K562 (cell line): ENCODE results near the gene SUDS3. TPM values are rescaled to one million over a fixed set of nuclear protein-coding genes. Genes with fewer than 3 reads are reported as not detected.

Experiments
- ATAC-seq: fragments of 200-7000 bp; cut with Tn5 transposase; 3 replicates; pipeline ENCODE4 v1.9.1; 2020; ENCODE audit warnings: moderate library complexity
- BruUV-seq: library from RNA; stranded (reverse); fragments of 400-500 nt; replicated peaks from 2 replicates; lab custom pipeline; 2021; lab: Mats Ljungman, UMichigan
- CTCF ChIA-PET: fragments of 300-600 bp; formaldehyde crosslinking; extraction: SDS; loops from one replicate; lab custom pipeline; 2021; ENCODE audit warnings: low intra/inter-chr PET ratio; lab: Yijun Ruan, JAX
- POLR2A ChIA-PET: fragments of 300-600, 350-650 bp; sonication (Branson Sonifier 250); formaldehyde crosslinking; extraction: SDS; loops from one replicate; lab custom pipeline; 2021; ENCODE audit warnings: antibody characterized with exemption, inconsistent platforms; lab: Yijun Ruan, JAX
- DNase-seq, 4 experiments: peaks; one replicate each; pipeline versions ENCODE4 v3.0.0 to v3.0.0-alpha.2; 2011 to 2018; ENCODE audit warnings: low spot score in 3 of 4, mixed read lengths in 3 of 4; ENCODE audit errors: extremely low read depth in 1 of 4
- FAIRE-seq: peaks from 2 replicates; lab custom pipeline; 2011; peaks lifted over from hg19 to GRCh38; lab: Jason Lieb, UNC
- H2AFZ ChIP-seq: 2 replicates; pipeline ENCODE4 v1.6.0; 2011; ENCODE audit warnings: low read depth, low read length, control low read depth, inconsistent platforms
- H3K27ac ChIP-seq: fragments of 200-600 bp; 3 replicates; pipeline ENCODE4 v1.8.0; 2011; ENCODE audit warnings: low read depth, mild to moderate bottlenecking, control low read depth, inconsistent platforms, low read length, moderate library complexity, mixed read lengths; ENCODE audit errors: extremely low read depth
- H3K27me3 ChIP-seq, 2 experiments: fragments of 300-600 bp in 1 of 2; 2 replicates in 1 of 2; 3 replicates in 1 of 2; pipeline versions ENCODE4 v1.6.0 to v1.8.0; 2011; ENCODE audit warnings: inconsistent platforms in 2 of 2, low read length in 2 of 2, mild to moderate bottlenecking in 1 of 2, mixed read lengths in 1 of 2, moderate library complexity in 1 of 2; ENCODE audit not compliant: control insufficient read depth in 2 of 2, insufficient read depth in 2 of 2
- H3K36me3 ChIP-seq: fragments of 300-600 bp; 3 replicates; pipeline ENCODE4 v1.8.0; 2011; ENCODE audit warnings: mild to moderate bottlenecking, low read length, inconsistent platforms; ENCODE audit not compliant: control insufficient read depth, insufficient read depth
- H3K4me1 ChIP-seq, 2 experiments: fragments of 200-600 bp in 1 of 2; replicated peaks in 1 of 2; 2 replicates in 1 of 2; 3 replicates in 1 of 2; pipeline versions ENCODE4 v1.5.1 to v1.8.0; 2011; ENCODE audit warnings: inconsistent platforms in 2 of 2, low read length in 2 of 2, mild to moderate bottlenecking in 1 of 2, mixed read lengths in 1 of 2, moderate library complexity in 1 of 2; ENCODE audit not compliant: control insufficient read depth in 2 of 2, insufficient read depth in 2 of 2
- H3K4me2 ChIP-seq: 2 replicates; pipeline ENCODE4 v1.6.1; 2011; ENCODE audit warnings: low read length, control low read depth, inconsistent platforms, mixed read lengths; ENCODE audit not compliant: insufficient read depth
- H3K4me3 ChIP-seq: fragments of 200-600 bp; sonication (generic), shearing (Covaris generic); 2 replicates; pipeline ENCODE4 v1.5.1; 2016; ENCODE audit warnings: control low read depth, inconsistent platforms
- H3K79me2 ChIP-seq: fragments of 200-600 bp; 3 replicates; pipeline ENCODE4 v1.8.0; 2011; ENCODE audit warnings: low read length, inconsistent platforms; ENCODE audit not compliant: control insufficient read depth, insufficient read depth
- H3K9ac ChIP-seq, 2 experiments: 2 replicates each; pipeline versions ENCODE4 v1.6.0 to v1.6.1; 2011; ENCODE audit warnings: low read depth in 2 of 2, low read length in 2 of 2, control low read depth in 1 of 2, inconsistent platforms in 1 of 2, mild to moderate bottlenecking in 1 of 2, mixed read lengths in 1 of 2; ENCODE audit not compliant: insufficient read depth in 1 of 2
- H3K9me1 ChIP-seq: one replicate; pipeline ENCODE4 v1.6.0; 2011; ENCODE audit warnings: inconsistent platforms, mild to moderate bottlenecking, low read length, moderate library complexity; ENCODE audit not compliant: control insufficient read depth, insufficient read depth
- H3K9me3 ChIP-seq: replicated peaks from 2 replicates; pipeline ENCODE4 v1.5.1; 2011; ENCODE audit warnings: low read depth, low read length, inconsistent platforms; ENCODE audit not compliant: control insufficient read depth, insufficient read depth
- H4K20me1 ChIP-seq: replicated peaks from 2 replicates; pipeline ENCODE4 v1.6.1; 2011; ENCODE audit warnings: low read length, inconsistent platforms, mixed read lengths; ENCODE audit not compliant: control insufficient read depth, insufficient read depth
- BRD9 ChIP-seq: fragments of 450-650 bp; IDR thresholded peaks from 2 replicates; pipeline ENCODE4 v1.6.1; 2018; ENCODE audit warnings: low read depth; ENCODE audit not compliant: partially characterized antibody
- EP400 ChIP-seq: fragments of 450-650 bp; IDR thresholded peaks from 2 replicates; pipeline ENCODE4 v1.6.1; 2017; ENCODE audit warnings: antibody characterized with exemption, mild to moderate bottlenecking, moderate library complexity
- MTA2 ChIP-seq: fragments of 450-650 bp; IDR thresholded peaks from 2 replicates; pipeline ENCODE4 v1.6.1; 2016; ENCODE audit warnings: low read depth
- NCOA6 ChIP-seq: fragments of 450-650 bp; IDR thresholded peaks from 2 replicates; pipeline ENCODE4 v1.6.1; 2017; ENCODE audit warnings: mild to moderate bottlenecking
- NRF1 ChIP-seq, 2 experiments: fragments of 450-650 bp; IDR thresholded peaks in 1 of 2; conservative IDR thresholded peaks in 1 of 2; 2 replicates each; pipeline ENCODE4 v1.6.1; 2014; ENCODE audit warnings: mild to moderate bottlenecking in 2 of 2
- POLR2G ChIP-seq: fragments of 200-400 bp; formaldehyde crosslinking; IDR thresholded peaks from 2 replicates; pipeline ENCODE4 v1.6.1; 2017; ENCODE audit warnings: low read depth, mild to moderate bottlenecking, antibody characterized with exemption, low read length, moderate library complexity
- SRSF7 ChIP-seq: fragments of 200-400 bp; formaldehyde crosslinking; optimal IDR thresholded peaks from 2 replicates; pipeline ENCODE3; 2017; ENCODE audit warnings: mild to moderate bottlenecking, low read depth, low read length
- STAT5A ChIP-seq: IDR thresholded peaks from 2 replicates; pipeline ENCODE4 v1.6.1; 2012; ENCODE audit warnings: low read length, inconsistent platforms, borderline replicate concordance
- ZKSCAN3 ChIP-seq: fragments of 250-450 bp; sonication (Bioruptor Pico); IDR thresholded peaks from 2 replicates; pipeline ENCODE4 v1.4.0; 2020
- ZNF224 ChIP-seq: sonication (generic); formaldehyde crosslinking; IDR thresholded peaks from 2 replicates; pipeline ENCODE4 v1.8.0; 2022; ENCODE audit warnings: mild to moderate bottlenecking, missing genetic modification reagents
- ZNF583 ChIP-seq: fragments of 250-450 bp; sonication (Bioruptor Pico); IDR thresholded peaks from 2 replicates; pipeline ENCODE4 v1.4.0; 2020
- WGBS: fragments of 100-300 bp; shearing (Covaris generic); methylation state at CpG from one replicate; pipeline ENCODE4 v1.1.6; 2016; ENCODE audit warnings: low coverage, mixed read lengths; ENCODE audit not compliant: insufficient coverage; ENCODE audit errors: missing lambda C conversion rate; 5-methylcytosine and 5-hydroxymethylcytosine counted together
- in situ Hi-C: fragments of 300-500 bp; cut with MboI; formaldehyde crosslinking; loops from 4 replicates; pipeline ENCODE4 v1.15.0; 2018; ENCODE audit warnings: inconsistent platforms, mixed read lengths
- intact Hi-C: fragments of 100-400 bp; cut with micrococcal nuclease; formaldehyde crosslinking; loops from 2 replicates; pipeline ENCODE4 v1.14.2; 2022
- polyA plus RNA-seq, 8 experiments: library from polyadenylated mRNA; depleted of rRNA in 4 of 8; stranded (reverse) in 5 of 8; unstranded in 3 of 8; fragments of >200 nt; fragmentation: Nextera tagmentation in 2 of 8; fragmentation: Illumina TruSeq in 1 of 8; extraction: Ambion mirVana in 2 of 8; extraction: Trizol in 1 of 8; gene quantifications; 2 replicates each; pipeline versions ENCODE4 v1.2.1 to v1.2.3, GENCODE V29; 2011 to 2014; ENCODE audit warnings: inconsistent platforms in 1 of 8, missing spikeins in 1 of 8
- total RNA-seq, 7 experiments: library from RNA; depleted of rRNA in 6 of 7; stranded (reverse); fragments of >200 nt in 6 of 7; fragmentation: Illumina TruSeq in 2 of 7; extraction: Trizol in 2 of 7; gene quantifications; 2 replicates each; pipeline versions ENCODE4 v1.2.1 to v1.2.3, GENCODE V29; 2011 to 2021; ENCODE audit warnings: low replicate concordance in 1 of 7
- TF ChIP-seq, protein P1 (sequence below): fragments of 450-650 bp; IDR thresholded peaks from 2 replicates; pipeline ENCODE4 v1.6.1; 2016; ENCODE audit warnings: borderline replicate concordance
- TF ChIP-seq, protein P2 (sequence below): sonication (generic); formaldehyde crosslinking; IDR thresholded peaks from 2 replicates; pipeline ENCODE4 v1.8.0; 2022; ENCODE audit warnings: mild to moderate bottlenecking, missing genetic modification reagents

SUDS3 gene
- total and polyA plus RNA-seq, 9 of the 15 experiments (the other 6 are each of a cell fraction or from before 2014, with no cell fraction given), result 6.6 to 30.5 (median 23.3) TPM

DNA sequence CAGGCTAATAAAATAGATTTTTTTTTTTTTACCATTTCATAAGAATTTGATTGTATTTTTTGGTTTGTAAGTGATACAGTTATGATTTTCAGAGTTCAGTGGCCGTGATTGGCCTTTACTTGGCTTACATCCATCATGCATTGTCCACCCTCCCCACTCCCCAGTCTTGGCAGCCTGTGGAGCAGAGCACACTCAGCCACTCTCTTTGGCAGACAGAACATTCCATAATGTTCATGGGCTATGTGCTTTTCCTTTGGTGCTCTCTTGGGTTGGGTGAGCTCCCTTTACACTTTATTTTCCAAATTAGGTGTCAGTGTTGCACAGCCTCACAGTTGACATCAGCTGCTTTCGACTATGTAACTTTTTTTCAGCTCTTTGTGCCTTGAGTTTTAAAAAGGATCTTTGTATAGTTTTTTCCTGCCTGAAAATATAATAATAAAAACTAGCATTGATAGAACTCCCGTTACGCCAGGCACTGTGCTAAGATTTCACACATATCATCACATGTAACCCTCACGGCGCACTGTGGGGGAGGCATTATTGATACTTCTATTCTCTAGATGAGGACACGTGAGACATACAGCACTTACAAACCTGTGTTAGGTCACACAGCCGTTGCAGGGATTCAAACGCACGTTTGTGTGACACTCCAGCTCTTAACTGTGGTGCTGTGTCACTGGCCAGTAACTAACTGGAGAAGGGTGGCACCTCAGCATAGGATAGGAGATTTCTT is 21.5 kb downstream of the SUDS3 start (continued):
- TF ChIP-seq, protein P1, sequence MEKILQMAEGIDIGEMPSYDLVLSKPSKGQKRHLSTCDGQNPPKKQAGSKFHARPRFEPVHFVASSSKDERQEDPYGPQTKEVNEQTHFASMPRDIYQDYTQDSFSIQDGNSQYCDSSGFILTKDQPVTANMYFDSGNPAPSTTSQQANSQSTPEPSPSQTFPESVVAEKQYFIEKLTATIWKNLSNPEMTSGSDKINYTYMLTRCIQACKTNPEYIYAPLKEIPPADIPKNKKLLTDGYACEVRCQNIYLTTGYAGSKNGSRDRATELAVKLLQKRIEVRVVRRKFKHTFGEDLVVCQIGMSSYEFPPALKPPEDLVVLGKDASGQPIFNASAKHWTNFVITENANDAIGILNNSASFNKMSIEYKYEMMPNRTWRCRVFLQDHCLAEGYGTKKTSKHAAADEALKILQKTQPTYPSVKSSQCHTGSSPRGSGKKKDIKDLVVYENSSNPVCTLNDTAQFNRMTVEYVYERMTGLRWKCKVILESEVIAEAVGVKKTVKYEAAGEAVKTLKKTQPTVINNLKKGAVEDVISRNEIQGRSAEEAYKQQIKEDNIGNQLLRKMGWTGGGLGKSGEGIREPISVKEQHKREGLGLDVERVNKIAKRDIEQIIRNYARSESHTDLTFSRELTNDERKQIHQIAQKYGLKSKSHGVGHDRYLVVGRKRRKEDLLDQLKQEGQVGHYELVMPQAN, result no peak
- TF ChIP-seq ZKSCAN3 (CRISPR knock-in tag), result no peak
- no peak for TF ChIP-seq ZNF583 (CRISPR knock-in tag)

DNA sequence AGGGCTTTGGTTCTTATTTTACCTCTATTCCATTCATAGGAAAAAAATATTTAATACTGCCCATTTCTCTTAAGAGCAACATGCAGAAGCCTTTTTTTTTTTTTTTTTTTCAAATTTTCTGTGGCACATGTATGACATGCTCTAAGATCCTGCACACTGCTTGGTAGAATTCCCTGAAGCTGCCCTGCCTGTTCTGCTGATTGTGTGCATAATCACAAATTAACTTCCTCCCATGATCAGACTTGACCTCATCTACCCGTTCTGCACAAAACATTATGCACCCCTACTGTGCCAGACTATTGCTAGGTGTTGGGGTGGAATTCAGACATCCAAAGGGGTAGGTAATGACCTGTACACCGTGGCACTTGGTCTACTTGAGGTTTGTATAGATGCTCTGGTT is 22.2 kb downstream of the SUDS3 start:
- FAIRE-seq, result no peak
- peaks cover 71% of the 10 kb centered on the region; the same call in 2 of the 3 replicates for H3K36me3 ChIP-seq
- no peak overlapping the region for H3K9ac ChIP-seq
- H3K4me2 ChIP-seq, result no peak overlapping the region
- no peak for ATAC-seq
- POLR2A ChIA-PET, result no interaction called here
- TF ChIP-seq POLR2G, result no peak
- TF ChIP-seq STAT5A, result no peak
- TF ChIP-seq, protein P2, sequence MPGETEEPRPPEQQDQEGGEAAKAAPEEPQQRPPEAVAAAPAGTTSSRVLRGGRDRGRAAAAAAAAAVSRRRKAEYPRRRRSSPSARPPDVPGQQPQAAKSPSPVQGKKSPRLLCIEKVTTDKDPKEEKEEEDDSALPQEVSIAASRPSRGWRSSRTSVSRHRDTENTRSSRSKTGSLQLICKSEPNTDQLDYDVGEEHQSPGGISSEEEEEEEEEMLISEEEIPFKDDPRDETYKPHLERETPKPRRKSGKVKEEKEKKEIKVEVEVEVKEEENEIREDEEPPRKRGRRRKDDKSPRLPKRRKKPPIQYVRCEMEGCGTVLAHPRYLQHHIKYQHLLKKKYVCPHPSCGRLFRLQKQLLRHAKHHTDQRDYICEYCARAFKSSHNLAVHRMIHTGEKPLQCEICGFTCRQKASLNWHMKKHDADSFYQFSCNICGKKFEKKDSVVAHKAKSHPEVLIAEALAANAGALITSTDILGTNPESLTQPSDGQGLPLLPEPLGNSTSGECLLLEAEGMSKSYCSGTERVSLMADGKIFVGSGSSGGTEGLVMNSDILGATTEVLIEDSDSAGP (CRISPR knock-in tag), result no peak
- no peak for TF ChIP-seq EP400
- TF ChIP-seq NCOA6, result no peak
- no peak for TF ChIP-seq SRSF7
- TF ChIP-seq MTA2, result no peak
- no peak for TF ChIP-seq ZNF224 (CRISPR knock-in tag)
- no peak for TF ChIP-seq NRF1 (conservative IDR thresholded peaks at IDR 0.05 in 1 of 2, IDR thresholded peaks at IDR 0.05 in 1 of 2)
- TF ChIP-seq BRD9, result no peak
- 93% methylated on average over 2 of the region's 2 CpGs for WGBS
- no peaks in the 10 kb centered on the region for H3K79me2 ChIP-seq
- H4K20me1 ChIP-seq, result no peaks in the 10 kb centered on the region
- H2AFZ ChIP-seq, result no peak overlapping the region
- intact Hi-C loops (no loop called here), in situ Hi-C loops (no loop called here)
- CTCF ChIA-PET, result no interaction called here
- no peak overlapping the region for H3K27ac ChIP-seq
- H3K4me1 ChIP-seq, result no peaks in the 10 kb centered on the region
- BruUV-seq, result no TSS peak
- no peaks in the 10 kb centered on the region for H3K9me1 ChIP-seq
- H3K27me3 ChIP-seq, result no peaks in the 10 kb centered on the region
- DNase-seq, result no peak
- H3K4me3 ChIP-seq, result no peak overlapping the region
- H3K9me3 ChIP-seq, result no peaks in the 10 kb centered on the region
